ENCODE data around the gene RASA4. TPM values are rescaled to one million over a fixed set of nuclear protein-coding genes. Genes with fewer than 3 reads are reported as not detected.
"Not testable (repeated sequence)": the region's sequence is repeated elsewhere in the genome, so short reads cannot be mapped to it uniquely, and the experiment has no call there.

RASA4 gene
- polyA plus RNA-seq, 1 donor (not counting 4 experiments of a cell fraction or from before 2014, with no cell fraction given), result 1.1 TPM

DNA sequence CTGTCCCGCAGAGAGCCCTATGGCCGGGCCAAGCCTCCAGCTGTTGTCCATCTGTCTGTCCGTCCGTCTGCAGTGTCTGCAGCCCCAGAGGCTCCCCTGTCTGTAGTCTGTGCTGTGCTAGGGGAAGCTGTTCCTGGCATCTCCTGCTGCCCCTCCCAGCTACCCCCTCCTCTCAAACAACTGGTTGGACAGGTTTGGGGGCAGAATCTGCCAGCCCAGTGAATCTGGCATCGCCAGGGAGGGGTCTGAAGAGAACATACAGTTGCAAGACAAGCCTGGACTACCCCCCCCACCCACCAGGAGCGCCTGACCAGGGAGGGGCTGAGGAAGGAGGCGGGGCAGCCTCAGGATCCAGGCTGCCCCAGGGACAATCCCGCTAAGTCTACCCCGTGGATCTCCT, 26.1 kb upstream of the RASA4 start, which contains the start of gene UPK3BL1:
UPK3BL1 (minus strand) TSS at position 101 of the 400 bp plus-strand sequence; CDS start at position 51, 50 bp downstream.
- H3K4me1 ChIP-seq (ENCODE audit: control insufficient read depth, extremely low read depth, insufficient read depth, low read length); H4K20me1 ChIP-seq (ENCODE audit: control insufficient read depth, extremely low read depth, insufficient read depth, low read length); H3K4me3 ChIP-seq (ENCODE audit: control insufficient read depth in 2 of 3, extremely low read depth in 1 of 3, insufficient read depth in 2 of 3, low read depth in 1 of 3, low read length in 3 of 3); H3K9me1 ChIP-seq (ENCODE audit: control insufficient read depth, extremely low read depth, insufficient read depth, low read length); dilution Hi-C loops (cut with MboI; ENCODE audit: extremely low pct_ligation_motif_present, low sequenced_read_pairs); H2AFZ ChIP-seq (ENCODE audit: control insufficient read depth, low read length); H3K9me3 ChIP-seq (ENCODE audit: control insufficient read depth, low read depth, low read length); H3K9ac ChIP-seq (ENCODE audit: control insufficient read depth, extremely low read depth, insufficient read depth, low read length); H3K27ac ChIP-seq (ENCODE audit: control insufficient read depth, insufficient read depth, low read length); FAIRE-seq; H3K4me2 ChIP-seq (ENCODE audit: control insufficient read depth, extremely low read depth, insufficient read depth, low read depth, low read length); H3K27me3 ChIP-seq (ENCODE audit: control insufficient read depth, extremely low read depth, insufficient read depth, low read length); H3K36me3 ChIP-seq (ENCODE audit: control insufficient read depth in 2 of 2, extremely low read depth in 1 of 2, insufficient read depth in 2 of 2, low read length in 2 of 2); DNase-seq (ENCODE audit: low read depth, low spot score); H3K79me2 ChIP-seq (ENCODE audit: control insufficient read depth, insufficient read depth, low read length): not testable (repeated sequence)

DNA sequence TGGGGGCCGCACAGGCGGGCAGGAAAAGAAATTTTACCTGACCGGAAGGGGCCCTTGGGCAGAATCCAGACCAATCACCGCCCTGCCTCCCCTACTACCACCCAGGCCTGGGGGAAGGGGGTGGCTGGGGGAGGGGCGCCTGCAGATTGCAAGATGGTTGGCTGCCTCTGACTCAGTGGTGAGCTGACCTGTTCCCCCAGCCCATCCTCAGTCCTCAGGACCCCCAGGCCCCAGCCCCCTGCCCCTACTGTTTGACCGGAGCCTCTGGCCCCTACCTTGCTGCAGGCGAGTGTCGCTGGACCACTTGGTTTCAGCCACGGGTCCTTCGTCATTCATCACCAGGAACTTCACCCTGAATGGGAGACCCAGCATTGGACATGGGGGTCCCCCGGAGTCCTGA, 22.3 kb upstream of the RASA4 start:
- H3K4me1 ChIP-seq (ENCODE audit: control insufficient read depth, extremely low read depth, insufficient read depth, low read length); H3K36me3 ChIP-seq (ENCODE audit: control insufficient read depth in 2 of 2, extremely low read depth in 1 of 2, insufficient read depth in 2 of 2, low read length in 2 of 2); H3K9ac ChIP-seq (ENCODE audit: control insufficient read depth, extremely low read depth, insufficient read depth, low read length); DNase-seq (ENCODE audit: low read depth, low spot score); H3K79me2 ChIP-seq (ENCODE audit: control insufficient read depth, insufficient read depth, low read length); H3K27me3 ChIP-seq (ENCODE audit: control insufficient read depth, extremely low read depth, insufficient read depth, low read length); H3K9me1 ChIP-seq (ENCODE audit: control insufficient read depth, extremely low read depth, insufficient read depth, low read length); FAIRE-seq; dilution Hi-C loops (cut with MboI; ENCODE audit: extremely low pct_ligation_motif_present, low sequenced_read_pairs); H3K9me3 ChIP-seq (ENCODE audit: control insufficient read depth, low read depth, low read length); H3K27ac ChIP-seq (ENCODE audit: control insufficient read depth, insufficient read depth, low read length); H2AFZ ChIP-seq (ENCODE audit: control insufficient read depth, low read length); H4K20me1 ChIP-seq (ENCODE audit: control insufficient read depth, extremely low read depth, insufficient read depth, low read length); H3K4me2 ChIP-seq (ENCODE audit: control insufficient read depth, extremely low read depth, insufficient read depth, low read depth, low read length); H3K4me3 ChIP-seq (ENCODE audit: control insufficient read depth in 2 of 3, extremely low read depth in 1 of 3, insufficient read depth in 2 of 3, low read depth in 1 of 3, low read length in 3 of 3): not testable (repeated sequence)

DNA sequence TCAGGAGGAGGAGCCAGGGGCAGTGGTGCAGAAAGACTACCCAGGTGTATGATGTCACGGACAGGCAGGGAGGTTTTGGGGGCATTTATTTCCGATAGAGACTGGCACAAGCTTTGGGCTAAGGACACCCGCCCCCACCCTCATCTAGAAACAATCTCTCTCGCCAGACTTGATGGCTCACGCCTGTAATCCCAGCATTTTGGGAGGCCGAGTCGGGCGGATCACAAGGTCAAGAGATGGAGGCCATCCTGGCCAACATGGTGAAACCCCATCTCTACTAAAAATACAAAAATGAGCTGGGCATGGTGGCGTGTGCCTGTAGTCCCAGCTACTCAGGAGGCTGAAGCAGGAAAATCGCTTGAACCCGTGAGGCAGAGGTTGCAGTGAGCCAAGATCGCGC, 20.4 kb upstream of the RASA4 start:
- H3K4me2 ChIP-seq (ENCODE audit: control insufficient read depth, extremely low read depth, insufficient read depth, low read depth, low read length); H3K9ac ChIP-seq (ENCODE audit: control insufficient read depth, extremely low read depth, insufficient read depth, low read length); DNase-seq (ENCODE audit: low read depth, low spot score); H3K9me1 ChIP-seq (ENCODE audit: control insufficient read depth, extremely low read depth, insufficient read depth, low read length); H3K79me2 ChIP-seq (ENCODE audit: control insufficient read depth, insufficient read depth, low read length); H3K36me3 ChIP-seq (ENCODE audit: control insufficient read depth in 2 of 2, extremely low read depth in 1 of 2, insufficient read depth in 2 of 2, low read length in 2 of 2); H3K4me3 ChIP-seq (ENCODE audit: control insufficient read depth in 2 of 3, extremely low read depth in 1 of 3, insufficient read depth in 2 of 3, low read depth in 1 of 3, low read length in 3 of 3); dilution Hi-C loops (cut with MboI; ENCODE audit: extremely low pct_ligation_motif_present, low sequenced_read_pairs); H3K27me3 ChIP-seq (ENCODE audit: control insufficient read depth, extremely low read depth, insufficient read depth, low read length); H3K27ac ChIP-seq (ENCODE audit: control insufficient read depth, insufficient read depth, low read length); H2AFZ ChIP-seq (ENCODE audit: control insufficient read depth, low read length); H3K9me3 ChIP-seq (ENCODE audit: control insufficient read depth, low read depth, low read length); FAIRE-seq; H4K20me1 ChIP-seq (ENCODE audit: control insufficient read depth, extremely low read depth, insufficient read depth, low read length); H3K4me1 ChIP-seq (ENCODE audit: control insufficient read depth, extremely low read depth, insufficient read depth, low read length): not testable (repeated sequence)

DNA sequence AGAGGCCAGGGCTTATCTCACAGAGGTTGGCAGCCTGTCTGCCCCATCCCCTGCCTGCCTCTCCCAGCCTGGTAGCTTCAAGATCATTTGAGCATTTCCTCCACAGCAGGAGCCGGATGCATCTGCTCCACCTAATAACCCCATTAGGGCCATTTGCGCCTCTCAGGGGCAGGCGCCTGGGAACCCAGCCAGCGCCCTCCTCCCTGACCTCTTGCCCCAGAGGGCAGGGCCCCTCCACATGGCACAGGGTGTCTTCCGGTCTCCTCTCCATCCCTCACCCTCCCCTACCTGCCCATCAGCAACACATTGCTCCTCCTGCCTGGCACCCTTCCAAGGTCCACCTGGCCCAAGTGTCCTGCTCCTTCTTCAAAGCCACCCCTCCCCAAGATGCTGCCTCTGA, 18.8 kb upstream of the RASA4 start:
- H3K9ac ChIP-seq (ENCODE audit: control insufficient read depth, extremely low read depth, insufficient read depth, low read length); H3K27me3 ChIP-seq (ENCODE audit: control insufficient read depth, extremely low read depth, insufficient read depth, low read length); H3K4me1 ChIP-seq (ENCODE audit: control insufficient read depth, extremely low read depth, insufficient read depth, low read length); H2AFZ ChIP-seq (ENCODE audit: control insufficient read depth, low read length); H4K20me1 ChIP-seq (ENCODE audit: control insufficient read depth, extremely low read depth, insufficient read depth, low read length); FAIRE-seq; DNase-seq (ENCODE audit: low read depth, low spot score); H3K9me3 ChIP-seq (ENCODE audit: control insufficient read depth, low read depth, low read length); dilution Hi-C loops (cut with MboI; ENCODE audit: extremely low pct_ligation_motif_present, low sequenced_read_pairs); H3K4me3 ChIP-seq (ENCODE audit: control insufficient read depth in 2 of 3, extremely low read depth in 1 of 3, insufficient read depth in 2 of 3, low read depth in 1 of 3, low read length in 3 of 3); H3K9me1 ChIP-seq (ENCODE audit: control insufficient read depth, extremely low read depth, insufficient read depth, low read length); H3K4me2 ChIP-seq (ENCODE audit: control insufficient read depth, extremely low read depth, insufficient read depth, low read depth, low read length); H3K79me2 ChIP-seq (ENCODE audit: control insufficient read depth, insufficient read depth, low read length); H3K36me3 ChIP-seq (ENCODE audit: control insufficient read depth in 2 of 2, extremely low read depth in 1 of 2, insufficient read depth in 2 of 2, low read length in 2 of 2); H3K27ac ChIP-seq (ENCODE audit: control insufficient read depth, insufficient read depth, low read length): not testable (repeated sequence)

DNA sequence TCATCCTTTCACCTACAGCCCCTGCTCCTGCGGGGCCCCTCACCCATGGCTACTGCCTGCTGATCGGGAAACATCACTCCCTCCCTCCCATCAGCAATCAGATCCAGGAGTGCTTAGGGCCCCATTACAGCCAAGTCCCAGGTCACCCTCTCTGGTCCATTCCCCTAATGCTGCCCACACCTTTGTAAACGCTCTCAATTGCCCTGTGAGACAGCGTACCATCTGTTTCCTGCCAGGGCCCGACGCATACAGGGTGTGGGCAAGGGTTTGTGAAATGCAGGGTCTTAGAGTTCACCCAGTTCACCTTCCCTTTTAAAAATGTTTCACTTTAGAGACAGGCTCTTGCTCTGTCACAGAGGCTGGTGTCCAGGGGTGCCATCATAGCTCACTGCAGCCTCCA, 17.7 kb upstream of the RASA4 start:
- H3K79me2 ChIP-seq (ENCODE audit: control insufficient read depth, insufficient read depth, low read length); H3K36me3 ChIP-seq (ENCODE audit: control insufficient read depth in 2 of 2, extremely low read depth in 1 of 2, insufficient read depth in 2 of 2, low read length in 2 of 2); FAIRE-seq; H3K9me1 ChIP-seq (ENCODE audit: control insufficient read depth, extremely low read depth, insufficient read depth, low read length); H4K20me1 ChIP-seq (ENCODE audit: control insufficient read depth, extremely low read depth, insufficient read depth, low read length); H3K27me3 ChIP-seq (ENCODE audit: control insufficient read depth, extremely low read depth, insufficient read depth, low read length); DNase-seq (ENCODE audit: low read depth, low spot score); H3K9ac ChIP-seq (ENCODE audit: control insufficient read depth, extremely low read depth, insufficient read depth, low read length); dilution Hi-C loops (cut with MboI; ENCODE audit: extremely low pct_ligation_motif_present, low sequenced_read_pairs); H3K4me3 ChIP-seq (ENCODE audit: control insufficient read depth in 2 of 3, extremely low read depth in 1 of 3, insufficient read depth in 2 of 3, low read depth in 1 of 3, low read length in 3 of 3); H3K4me1 ChIP-seq (ENCODE audit: control insufficient read depth, extremely low read depth, insufficient read depth, low read length); H3K9me3 ChIP-seq (ENCODE audit: control insufficient read depth, low read depth, low read length); H3K27ac ChIP-seq (ENCODE audit: control insufficient read depth, insufficient read depth, low read length); H3K4me2 ChIP-seq (ENCODE audit: control insufficient read depth, extremely low read depth, insufficient read depth, low read depth, low read length); H2AFZ ChIP-seq (ENCODE audit: control insufficient read depth, low read length): not testable (repeated sequence)
